Iris pigment epithelial cell (primary cell): ENCODE measurements around the gene CROCC.

Experiments
- DNase-seq: peaks from one replicate; pipeline ENCODE4 v3.0.0-alpha.2; 2011; ENCODE audit warnings: low read depth

The CROCC gene

GRCh38 chr1:17011439-17012307 is 89.9 kb downstream of the CROCC start, which contains the start of gene ATP13A2:
TSS of gene ATP13A2 (minus strand) at chr1:17011928. CDS start at chr1:17011738, 190 bp downstream.
- peak; percentile 72 for DNase-seq

- DNase-seq: no peak
Observed at GRCh38 chr1:17012775-17013490, 91.2 kb downstream of the CROCC start.

GRCh38 chr1:17013491-17014320 is 92.0 kb downstream of the CROCC start:
- no peak for DNase-seq

- no peak for DNase-seq
Observed at GRCh38 chr1:17014671-17015567, 93.2 kb downstream of the CROCC start.

GRCh38 chr1:17016317-17016661 is 94.6 kb downstream of the CROCC start:
- peak; percentile 70 for DNase-seq

GRCh38 chr1:17017435-17017834 is 95.7 kb downstream of the CROCC start:
- DNase-seq: no peak

- DNase-seq: no peak
Observed at GRCh38 chr1:17018849-17019248, 97.1 kb downstream of the CROCC start.

- no peak for DNase-seq
Observed at GRCh38 chr1:17020502-17020901, 98.8 kb downstream of the CROCC start.

- DNase-seq: no peak
Observed at GRCh38 chr1:17021896-17022295, 100.2 kb downstream of the CROCC start.
